OCI-LY3 (cell line): ENCODE data around the gene DSC3.

Source experiments
- EZH2phosphoT487 ChIP-seq: fragments of 200-600 bp; shearing (Covaris generic); IDR thresholded peaks from 2 replicates; pipeline ENCODE4 v1.6.1; 2018; ENCODE audit warnings: antibody characterized with exemption, mixed run types, low read depth
- TF ChIP-seq, protein P1 (sequence below): fragments of 200-600, 300-600 bp; sonication (generic); IDR thresholded peaks from 2 replicates; pipeline ENCODE4 v1.5.1; 2014; ENCODE audit warnings: antibody characterized with exemption, low read length, low read depth

DNA sequence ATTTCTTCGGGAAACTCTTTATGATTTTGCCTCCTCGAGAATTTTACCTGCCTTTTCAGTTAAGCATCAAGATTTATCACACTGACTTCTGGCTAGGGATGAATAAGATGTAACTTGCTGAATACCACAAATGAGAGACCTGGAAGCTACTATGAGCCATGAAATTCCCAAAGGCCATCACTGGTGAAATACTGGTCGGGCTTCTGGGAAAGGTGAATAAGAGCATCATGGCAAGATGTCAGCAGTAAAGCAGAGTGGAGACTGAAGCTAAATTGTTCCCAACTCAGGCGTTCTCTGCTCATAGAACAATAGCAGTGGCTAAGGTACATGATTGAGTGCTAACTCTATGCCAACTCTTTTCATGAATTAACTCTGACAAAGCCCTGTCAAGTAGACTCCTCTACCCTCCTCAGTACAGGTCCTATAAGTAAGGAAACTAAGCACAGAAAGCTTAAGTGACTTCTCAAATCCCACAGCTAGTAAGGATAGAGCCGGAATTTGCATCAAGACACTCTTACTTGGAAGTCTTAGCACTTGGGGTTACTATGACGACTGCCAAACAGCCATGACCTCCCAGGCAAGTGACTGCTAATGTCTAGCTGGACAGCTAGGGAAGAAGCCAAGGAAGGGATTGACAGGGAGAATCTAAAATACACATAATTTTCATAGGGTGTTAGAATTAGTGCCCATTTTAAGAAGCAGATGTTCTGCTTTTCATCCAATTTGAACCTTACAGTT lies 22.7 kb upstream of the DSC3 start:
- TF ChIP-seq, protein P1, sequence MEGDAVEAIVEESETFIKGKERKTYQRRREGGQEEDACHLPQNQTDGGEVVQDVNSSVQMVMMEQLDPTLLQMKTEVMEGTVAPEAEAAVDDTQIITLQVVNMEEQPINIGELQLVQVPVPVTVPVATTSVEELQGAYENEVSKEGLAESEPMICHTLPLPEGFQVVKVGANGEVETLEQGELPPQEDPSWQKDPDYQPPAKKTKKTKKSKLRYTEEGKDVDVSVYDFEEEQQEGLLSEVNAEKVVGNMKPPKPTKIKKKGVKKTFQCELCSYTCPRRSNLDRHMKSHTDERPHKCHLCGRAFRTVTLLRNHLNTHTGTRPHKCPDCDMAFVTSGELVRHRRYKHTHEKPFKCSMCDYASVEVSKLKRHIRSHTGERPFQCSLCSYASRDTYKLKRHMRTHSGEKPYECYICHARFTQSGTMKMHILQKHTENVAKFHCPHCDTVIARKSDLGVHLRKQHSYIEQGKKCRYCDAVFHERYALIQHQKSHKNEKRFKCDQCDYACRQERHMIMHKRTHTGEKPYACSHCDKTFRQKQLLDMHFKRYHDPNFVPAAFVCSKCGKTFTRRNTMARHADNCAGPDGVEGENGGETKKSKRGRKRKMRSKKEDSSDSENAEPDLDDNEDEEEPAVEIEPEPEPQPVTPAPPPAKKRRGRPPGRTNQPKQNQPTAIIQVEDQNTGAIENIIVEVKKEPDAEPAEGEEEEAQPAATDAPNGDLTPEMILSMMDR, result no peak
- TF ChIP-seq EZH2phosphoT487, result no peak
